HG03159 (cell line): ENCODE data around the gene BTBD10.

Source experiments
- ATAC-seq: cut with Tn5 transposase; IDR thresholded peaks from one replicate; pipeline ENCODE4 v1.9.1; 2021; ENCODE audit warnings: mild to moderate bottlenecking, moderate library complexity; ENCODE audit not compliant: unreplicated experiment

Gene BTBD10

GRCh38 chr11:13376402-13376801 is 86.6 kb downstream of the BTBD10 start:
- no peak for ATAC-seq

- no peak for ATAC-seq
Measured at GRCh38 chr11:13375798-13376197, 87.2 kb downstream of the BTBD10 start.

- ATAC-seq = no peak
Measured at GRCh38 chr11:13373216-13373615, 89.8 kb downstream of the BTBD10 start.

- no peak for ATAC-seq
Measured at GRCh38 chr11:13368041-13368446, 95.0 kb downstream of the BTBD10 start.

GRCh38 chr11:13367115-13367514 is 95.9 kb downstream of the BTBD10 start:
- no peak for ATAC-seq

GRCh38 chr11:13366266-13367026 is 96.6 kb downstream of the BTBD10 start:
- no peak for ATAC-seq

- no peak for ATAC-seq
Measured at GRCh38 chr11:13364388-13364787, 98.6 kb downstream of the BTBD10 start.

GRCh38 chr11:13362596-13363109 is 100.4 kb downstream of the BTBD10 start:
- no peak for ATAC-seq

- no peak for ATAC-seq
Measured at GRCh38 chr11:13358596-13359270, 104.3 kb downstream of the BTBD10 start.

GRCh38 chr11:13357232-13357631 is 105.8 kb downstream of the BTBD10 start:
- ATAC-seq = no peak

GRCh38 chr11:13355191-13355590 is 107.8 kb downstream of the BTBD10 start:
- ATAC-seq = no peak

- no peak for ATAC-seq
Measured at GRCh38 chr11:13354335-13354734, 108.7 kb downstream of the BTBD10 start.

- ATAC-seq = no peak
Measured at GRCh38 chr11:13352711-13353110, 110.3 kb downstream of the BTBD10 start.

GRCh38 chr11:13349581-13349980 is 113.4 kb downstream of the BTBD10 start:
- no peak for ATAC-seq

GRCh38 chr11:13349046-13349445 is 114.0 kb downstream of the BTBD10 start:
- no peak for ATAC-seq

GRCh38 chr11:13348305-13348704 is 114.7 kb downstream of the BTBD10 start:
- no peak for ATAC-seq

- no peak for ATAC-seq
Measured at GRCh38 chr11:13347901-13348300, 115.1 kb downstream of the BTBD10 start.

- ATAC-seq = no peak
Measured at GRCh38 chr11:13346470-13346869, 116.6 kb downstream of the BTBD10 start.

- no peak for ATAC-seq
Measured at GRCh38 chr11:13344818-13345217, 118.2 kb downstream of the BTBD10 start.

- ATAC-seq = no peak
Measured at GRCh38 chr11:13343931-13344717, 118.9 kb downstream of the BTBD10 start.

GRCh38 chr11:13343067-13343466 is 120.0 kb downstream of the BTBD10 start:
- ATAC-seq = peak; percentile 56
